ENCODE results near the gene DCC.

DNA sequence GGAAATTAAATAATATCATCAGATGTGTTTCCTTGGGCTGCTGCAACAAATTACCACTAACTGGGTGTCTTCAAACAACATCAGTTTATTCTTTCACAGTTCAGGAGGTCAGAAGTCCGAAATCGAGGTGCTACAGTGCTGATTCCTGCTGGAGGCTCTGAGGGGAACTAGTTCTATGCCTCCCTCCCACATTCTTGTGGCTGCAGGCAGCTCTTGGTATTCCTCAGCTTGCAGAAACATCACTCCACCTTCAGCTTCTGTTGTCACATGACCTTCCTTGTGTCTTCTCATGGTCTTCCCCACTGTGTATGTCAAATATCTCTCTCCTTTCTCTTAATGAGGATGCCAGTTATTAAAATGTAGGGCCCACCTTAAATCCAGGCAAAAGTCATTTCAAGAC, 29.3 kb upstream of the DCC start:
- TF ChIP-seq, protein P1, sequence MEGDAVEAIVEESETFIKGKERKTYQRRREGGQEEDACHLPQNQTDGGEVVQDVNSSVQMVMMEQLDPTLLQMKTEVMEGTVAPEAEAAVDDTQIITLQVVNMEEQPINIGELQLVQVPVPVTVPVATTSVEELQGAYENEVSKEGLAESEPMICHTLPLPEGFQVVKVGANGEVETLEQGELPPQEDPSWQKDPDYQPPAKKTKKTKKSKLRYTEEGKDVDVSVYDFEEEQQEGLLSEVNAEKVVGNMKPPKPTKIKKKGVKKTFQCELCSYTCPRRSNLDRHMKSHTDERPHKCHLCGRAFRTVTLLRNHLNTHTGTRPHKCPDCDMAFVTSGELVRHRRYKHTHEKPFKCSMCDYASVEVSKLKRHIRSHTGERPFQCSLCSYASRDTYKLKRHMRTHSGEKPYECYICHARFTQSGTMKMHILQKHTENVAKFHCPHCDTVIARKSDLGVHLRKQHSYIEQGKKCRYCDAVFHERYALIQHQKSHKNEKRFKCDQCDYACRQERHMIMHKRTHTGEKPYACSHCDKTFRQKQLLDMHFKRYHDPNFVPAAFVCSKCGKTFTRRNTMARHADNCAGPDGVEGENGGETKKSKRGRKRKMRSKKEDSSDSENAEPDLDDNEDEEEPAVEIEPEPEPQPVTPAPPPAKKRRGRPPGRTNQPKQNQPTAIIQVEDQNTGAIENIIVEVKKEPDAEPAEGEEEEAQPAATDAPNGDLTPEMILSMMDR (IDR thresholded peaks at IDR 0.05; ENCODE audit: low read depth, low read length, poor library complexity, severe bottlenecking) = no peak
- TF ChIP-seq EZH2phosphoT487 (IDR thresholded peaks at IDR 0.05; ENCODE audit: borderline replicate concordance, low read length) = no peak
